Gastrocnemius medialis (tissue), 4 donors: ENCODE results near the gene HLA-DPA1.

ENCODE experiments used
- POLR2A ChIP-seq, 2 donors: fragments of 450-650 bp; IDR thresholded peaks; one replicate each; pipeline ENCODE4 v1.6.1; 2017; ENCODE audit warnings: antibody characterized with exemption in 2 of 2, mild to moderate bottlenecking in 2 of 2, moderate library complexity in 2 of 2
- TF ChIP-seq, protein P1 (sequence below), 5 experiments: fragments of 450-650 bp in 3 of 5; fragments of 200-600 bp in 2 of 5; sonication (generic) in 2 of 5; IDR thresholded peaks in 4 of 5; conservative IDR thresholded peaks in 1 of 5; 1 replicate in 4 of 5; 2 replicates in 1 of 5; pipeline ENCODE4 v1.5.1; 2016 to 2019; ENCODE audit warnings: antibody characterized with exemption in 5 of 5, mild to moderate bottlenecking in 3 of 5, moderate library complexity in 3 of 5

GRCh38 chr6:33085627-33086026 is 12.2 kb upstream of the HLA-DPA1 start:
- TF ChIP-seq, protein P1, sequence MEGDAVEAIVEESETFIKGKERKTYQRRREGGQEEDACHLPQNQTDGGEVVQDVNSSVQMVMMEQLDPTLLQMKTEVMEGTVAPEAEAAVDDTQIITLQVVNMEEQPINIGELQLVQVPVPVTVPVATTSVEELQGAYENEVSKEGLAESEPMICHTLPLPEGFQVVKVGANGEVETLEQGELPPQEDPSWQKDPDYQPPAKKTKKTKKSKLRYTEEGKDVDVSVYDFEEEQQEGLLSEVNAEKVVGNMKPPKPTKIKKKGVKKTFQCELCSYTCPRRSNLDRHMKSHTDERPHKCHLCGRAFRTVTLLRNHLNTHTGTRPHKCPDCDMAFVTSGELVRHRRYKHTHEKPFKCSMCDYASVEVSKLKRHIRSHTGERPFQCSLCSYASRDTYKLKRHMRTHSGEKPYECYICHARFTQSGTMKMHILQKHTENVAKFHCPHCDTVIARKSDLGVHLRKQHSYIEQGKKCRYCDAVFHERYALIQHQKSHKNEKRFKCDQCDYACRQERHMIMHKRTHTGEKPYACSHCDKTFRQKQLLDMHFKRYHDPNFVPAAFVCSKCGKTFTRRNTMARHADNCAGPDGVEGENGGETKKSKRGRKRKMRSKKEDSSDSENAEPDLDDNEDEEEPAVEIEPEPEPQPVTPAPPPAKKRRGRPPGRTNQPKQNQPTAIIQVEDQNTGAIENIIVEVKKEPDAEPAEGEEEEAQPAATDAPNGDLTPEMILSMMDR (IDR thresholded peaks at IDR 0.05 in 4 of 5, conservative IDR thresholded peaks at IDR 0.05 in 1 of 5) = no peak
- no peak for TF ChIP-seq POLR2A (IDR thresholded peaks at IDR 0.05)
